Right lobe of liver (tissue), 4 donors: ENCODE data around the gene PARVB.

Source experiments
- CTCF ChIP-seq, 4 donors: fragments of 200-600 bp in 3 of 4; fragments of 450-650 bp in 1 of 4; IDR thresholded peaks; one replicate each; pipeline versions ENCODE4 v1.5.1 to v1.8.0; 2016 to 2022; ENCODE audit warnings: antibody characterized with exemption in 4 of 4, mild to moderate bottlenecking in 2 of 4
- POLR2A ChIP-seq: fragments of 450-650 bp; IDR thresholded peaks from one replicate; pipeline ENCODE4 v1.6.1; 2017; ENCODE audit warnings: antibody characterized with exemption, mild to moderate bottlenecking
- donor health status: DM: no; HTN: no; CAD: no.
- donor health status: DM: no; HTN: no; CAD: no.
- donor health status: DM: no; HTN: yes; CAD: no.

- TF ChIP-seq POLR2A, result no peak
- no peak for TF ChIP-seq CTCF (IDR thresholded peaks at IDR 0.05)
Measured at GRCh38 chr22:44118645-44119315, 94.7 kb downstream of the PARVB start.
